Hematopoietic multipotent progenitor cell treated with erythropoietin and hydrocortisone succinate and interleukin-3 and kit ligand, for 6 days (in vitro differentiated cells): Measurements from ENCODE around the gene SH2D1B.
A peak's percentile ranks its signal among the peaks of the same experiment; 100 is the strongest.

ENCODE experiments used
- DNase-seq: peaks from one replicate; pipeline ENCODE4 v3.0.0-alpha.2; 2015

SH2D1B gene

GRCh38 chr1:162381383-162381782 is 30.6 kb downstream of the SH2D1B start, which contains the start of gene C1orf226:
Gene C1orf226 (plus strand): TSS chr1:162381728. CDS start chr1:162381902, 174 bp downstream.
- no peak for DNase-seq

GRCh38 chr1:162380061-162380846 is 31.7 kb downstream of the SH2D1B start:
- DNase-seq, result no peak

GRCh38 chr1:162376691-162377090 is 35.2 kb downstream of the SH2D1B start, which contains the start of gene SPATA46:
Gene SPATA46 (minus strand): TSS chr1:162376854. CDS start chr1:162376790, 64 bp downstream.
- DNase-seq, result no peak

GRCh38 chr1:162375463-162375862 is 36.5 kb downstream of the SH2D1B start:
- no peak for DNase-seq

GRCh38 chr1:162374406-162374805 is 37.5 kb downstream of the SH2D1B start:
- DNase-seq, result no peak

GRCh38 chr1:162373541-162374260 is 38.2 kb downstream of the SH2D1B start:
- no peak for DNase-seq

- DNase-seq, result no peak
Measured at GRCh38 chr1:162373072-162373427, 38.9 kb downstream of the SH2D1B start.

GRCh38 chr1:162372159-162373071 is 39.5 kb downstream of the SH2D1B start:
- DNase-seq, result peak; percentile 93

GRCh38 chr1:162371611-162372010 is 40.3 kb downstream of the SH2D1B start:
- DNase-seq, result no peak

GRCh38 chr1:162370721-162371120 is 41.2 kb downstream of the SH2D1B start:
- DNase-seq, result no peak

GRCh38 chr1:162370161-162370560 is 41.8 kb downstream of the SH2D1B start:
- DNase-seq, result no peak

GRCh38 chr1:162369571-162369970 is 42.4 kb downstream of the SH2D1B start:
- DNase-seq, result no peak

- no peak for DNase-seq
Measured at GRCh38 chr1:162368451-162368850, 43.5 kb downstream of the SH2D1B start.

- DNase-seq, result no peak
Measured at GRCh38 chr1:162367772-162368171, 44.2 kb downstream of the SH2D1B start.

GRCh38 chr1:162367073-162367472 is 44.9 kb downstream of the SH2D1B start:
- no peak for DNase-seq

GRCh38 chr1:162366671-162367070 is 45.3 kb downstream of the SH2D1B start:
- DNase-seq, result no peak

- no peak for DNase-seq
Measured at GRCh38 chr1:162366149-162366548, 45.8 kb downstream of the SH2D1B start.

- DNase-seq, result no peak
Measured at GRCh38 chr1:162365284-162366020, 46.5 kb downstream of the SH2D1B start.

- DNase-seq, result no peak
Measured at GRCh38 chr1:162364498-162364897, 47.4 kb downstream of the SH2D1B start.

- no peak for DNase-seq
Measured at GRCh38 chr1:162363823-162364222, 48.1 kb downstream of the SH2D1B start.

GRCh38 chr1:162361349-162361748 is 50.6 kb downstream of the SH2D1B start:
- no peak for DNase-seq

- no peak for DNase-seq
Measured at GRCh38 chr1:162360874-162361260, 51.1 kb downstream of the SH2D1B start.
